Calu3 (cell line): ENCODE data around the gene CIAO2B. TPM values are rescaled to one million over a fixed set of nuclear protein-coding genes. Genes with fewer than 3 reads are reported as not detected.

Source experiments
- BruUV-seq: library from RNA; stranded (reverse); fragments of 400-500 nt; replicated peaks from 2 replicates; lab custom pipeline; 2021; lab: Mats Ljungman, UMichigan
- CTCF ChIA-PET: fragments of 300-600 bp; sonication (Branson Sonifier 250); formaldehyde crosslinking; loops from one replicate; lab custom pipeline; 2022; ENCODE audit warnings: antibody characterized with exemption; lab: Charles Lee
- DNase-seq: peaks from one replicate; pipeline ENCODE4 v3.0.0; 2022
- H3K27ac Mint-ChIP-seq: one replicate; pipeline ENCODE4 v1.8.0; 2022; ENCODE audit warnings: mixed read lengths; ENCODE audit not compliant: unreplicated experiment
- H3K27me3 Mint-ChIP-seq: one replicate; pipeline ENCODE4 v1.8.0; 2022; ENCODE audit warnings: mixed read lengths; ENCODE audit not compliant: unreplicated experiment
- H3K36me3 Mint-ChIP-seq: one replicate; pipeline ENCODE4 v1.8.0; 2022; ENCODE audit warnings: mild to moderate bottlenecking, moderate library complexity, mixed read lengths; ENCODE audit not compliant: insufficient read depth, unreplicated experiment
- H3K4me1 Mint-ChIP-seq: one replicate; pipeline ENCODE4 v1.8.0; 2022; ENCODE audit warnings: mild to moderate bottlenecking, low read depth, mixed read lengths; ENCODE audit not compliant: unreplicated experiment
- H3K4me3 Mint-ChIP-seq: one replicate; pipeline ENCODE4 v1.8.0; 2022; ENCODE audit warnings: mild to moderate bottlenecking, low read depth, moderate library complexity, mixed read lengths; ENCODE audit not compliant: unreplicated experiment
- H3K9me3 Mint-ChIP-seq: one replicate; pipeline ENCODE4 v1.8.0; 2022; ENCODE audit warnings: low read depth, mixed read lengths; ENCODE audit not compliant: unreplicated experiment
- CTCF ChIP-seq: fragments of 200-600 bp; IDR thresholded peaks from one replicate; pipeline ENCODE4 v1.8.0; 2022; ENCODE audit warnings: antibody characterized with exemption; ENCODE audit not compliant: unreplicated experiment
- intact Hi-C: fragments of 100-400 bp; cut with micrococcal nuclease; formaldehyde crosslinking; loops from one replicate; pipeline ENCODE4 v1.10.0; 2022; ENCODE audit not compliant: unreplicated experiment
- total RNA-seq: library from RNA; stranded (reverse); gene quantifications from 2 replicates; pipeline ENCODE4 v1.2.3, GENCODE V29; 2022

Gene CIAO2B
- total RNA-seq, 1 experiment from 2014 or later, result 121 TPM

- peaks cover 11% of the 10 kb centered on the region for H3K4me1 Mint-ChIP-seq
- peaks cover 63% of the 10 kb centered on the region for H3K27me3 Mint-ChIP-seq
- peak; percentile 53 for DNase-seq
- H3K9me3 Mint-ChIP-seq, result no peaks in the 10 kb centered on the region
- H3K27ac Mint-ChIP-seq, result no peak overlapping the region
- no peak overlapping the region for H3K4me3 Mint-ChIP-seq
- BruUV-seq, result no TSS peak
- intact Hi-C loops, result no loop called here
- no peaks in the 10 kb centered on the region for H3K36me3 Mint-ChIP-seq
- no peak for TF ChIP-seq CTCF
- CTCF ChIA-PET, result interaction anchor here (0.6 kb wide), 1 partner anchor 214 kb away, joined by 3 read pairs; no protein-coding TSS in a partner anchor
Observed at GRCh38 chr16:66961914-66962313, 27.7 kb upstream of the CIAO2B start.

DNA sequence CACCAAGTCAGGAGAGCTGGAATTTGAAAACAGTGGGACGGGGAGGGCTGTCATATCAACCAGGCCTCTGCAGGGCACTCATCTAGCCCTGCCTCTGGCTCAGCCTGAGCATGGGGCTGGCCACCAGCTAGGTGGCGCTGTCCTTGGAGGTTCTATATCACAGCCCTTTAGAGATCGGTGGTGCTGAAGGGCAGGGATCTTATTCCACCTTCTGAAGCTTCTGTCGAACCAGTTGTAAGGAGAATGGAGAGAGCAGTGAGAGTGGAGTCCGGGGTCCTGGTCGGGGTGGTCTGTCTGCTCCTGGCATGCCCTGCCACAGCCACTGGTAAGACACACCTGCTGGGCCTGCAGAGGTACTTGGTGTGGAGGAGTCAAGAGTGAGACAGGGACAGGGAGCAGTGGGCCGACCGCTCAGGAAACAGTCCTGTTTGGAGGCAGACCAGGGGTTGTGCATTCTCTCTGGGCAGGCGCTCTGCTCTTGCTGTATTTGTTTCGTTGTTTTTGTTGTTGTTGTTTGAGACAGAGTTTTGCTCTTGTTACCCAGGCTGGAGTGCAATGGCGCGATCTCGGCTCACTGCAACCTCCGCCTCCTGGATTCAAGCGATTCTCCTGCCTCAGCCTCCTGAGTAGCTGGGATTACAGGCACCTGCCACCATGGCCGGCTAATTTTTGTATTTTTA, 27.0 kb upstream of the CIAO2B start, which contains the start of gene CES3:
Gene CES3 (plus strand): TSS at position 202 of the 680 bp plus-strand sequence. CDS start 42 bp downstream, at position 244.
- Mint-ChIP-seq H3K27ac (no peak within 1 kb of the TSS), H3K4me1 (peaks cover 11% of the 10 kb centered on the region), H3K27me3 (peaks cover 56% of the 10 kb centered on the region), H3K36me3 (no peaks in the 10 kb centered on the region), H3K9me3 (no peaks in the 10 kb centered on the region), H3K4me3 (no peak within 1 kb of the TSS)
- BruUV-seq, result no TSS peak
- peak; percentile 86 for TF ChIP-seq CTCF
- intact Hi-C loops, result no loop called here
- CTCF ChIA-PET, result interaction anchor here (0.6 to 1.0 kb wide), 2 partner anchors 9 to 215 kb away, joined by 3 read pairs; no protein-coding TSS in a partner anchor
- peak; percentile 80 for DNase-seq

DNA sequence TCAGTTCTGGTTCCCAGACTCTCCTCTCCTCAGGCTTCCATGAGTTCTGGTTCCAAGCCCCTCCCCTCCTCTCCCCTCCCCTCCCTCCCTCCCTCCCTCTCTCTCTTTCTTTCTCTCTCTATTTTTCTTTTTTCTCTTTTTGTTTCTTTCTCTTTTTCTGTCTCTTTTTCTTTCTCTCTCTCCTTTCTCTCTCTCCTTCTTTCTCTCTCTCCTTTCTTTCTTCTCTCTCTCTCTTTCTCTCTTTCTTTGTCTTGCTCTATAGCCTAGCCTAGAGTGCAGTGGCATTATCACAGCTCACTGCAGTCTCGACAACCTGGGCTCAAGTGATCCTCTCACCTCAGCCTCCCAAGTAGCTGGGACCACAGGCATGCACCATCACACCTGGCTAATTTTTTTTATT, 26.1 kb upstream of the CIAO2B start:
- H3K4me3 Mint-ChIP-seq, result no peak overlapping the region
- peaks cover 11% of the 10 kb centered on the region for H3K4me1 Mint-ChIP-seq
- intact Hi-C loops, result no loop called here
- peaks cover 47% of the 10 kb centered on the region for H3K27me3 Mint-ChIP-seq
- no peaks in the 10 kb centered on the region for H3K9me3 Mint-ChIP-seq
- CTCF ChIA-PET, result interaction anchor here (1.0 kb wide), 1 partner anchor 8 kb away, joined by 3 read pairs; no protein-coding TSS in a partner anchor
- H3K36me3 Mint-ChIP-seq, result no peaks in the 10 kb centered on the region
- TF ChIP-seq CTCF, result no peak
- BruUV-seq, result no TSS peak
- no peak overlapping the region for H3K27ac Mint-ChIP-seq
- no peak for DNase-seq

DNA sequence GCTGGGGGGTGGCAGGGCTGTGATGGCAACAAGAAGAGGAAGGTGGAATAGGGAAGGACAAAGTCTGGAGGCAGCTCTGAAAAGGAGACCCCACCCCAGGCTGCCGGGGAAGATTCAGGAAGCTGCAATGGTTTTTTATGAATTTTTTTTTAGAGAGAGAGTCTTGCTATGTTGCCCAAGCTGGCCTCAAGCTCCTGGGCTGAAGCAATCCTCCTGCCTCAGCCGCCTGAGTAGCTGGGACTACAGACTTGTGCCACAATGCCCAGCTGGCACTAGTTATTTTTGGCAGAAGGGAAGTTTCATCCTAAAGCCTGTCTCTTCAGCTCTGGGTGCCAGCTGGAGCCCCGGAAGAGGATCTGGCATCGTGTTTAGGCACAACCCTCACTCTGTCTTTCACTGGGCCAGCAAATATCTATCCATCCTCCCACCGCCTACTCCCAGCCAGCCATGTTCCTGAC, 25.5 kb upstream of the CIAO2B start:
- no peak for DNase-seq
- Mint-ChIP-seq H3K27ac (no peak overlapping the region), H3K27me3 (peaks cover 41% of the 10 kb centered on the region), H3K36me3 (no peaks in the 10 kb centered on the region), H3K9me3 (no peaks in the 10 kb centered on the region), H3K4me1 (peaks cover 11% of the 10 kb centered on the region), H3K4me3 (no peak overlapping the region)
- no TSS peak for BruUV-seq
- intact Hi-C loops, result no loop called here
- TF ChIP-seq CTCF, result no peak
- CTCF ChIA-PET, result no interaction called here
